ENCODE measurements around the gene KCNQ1.
A peak's percentile ranks its signal among the peaks of the same experiment; 100 is the strongest.

KCNQ1 gene

DNA sequence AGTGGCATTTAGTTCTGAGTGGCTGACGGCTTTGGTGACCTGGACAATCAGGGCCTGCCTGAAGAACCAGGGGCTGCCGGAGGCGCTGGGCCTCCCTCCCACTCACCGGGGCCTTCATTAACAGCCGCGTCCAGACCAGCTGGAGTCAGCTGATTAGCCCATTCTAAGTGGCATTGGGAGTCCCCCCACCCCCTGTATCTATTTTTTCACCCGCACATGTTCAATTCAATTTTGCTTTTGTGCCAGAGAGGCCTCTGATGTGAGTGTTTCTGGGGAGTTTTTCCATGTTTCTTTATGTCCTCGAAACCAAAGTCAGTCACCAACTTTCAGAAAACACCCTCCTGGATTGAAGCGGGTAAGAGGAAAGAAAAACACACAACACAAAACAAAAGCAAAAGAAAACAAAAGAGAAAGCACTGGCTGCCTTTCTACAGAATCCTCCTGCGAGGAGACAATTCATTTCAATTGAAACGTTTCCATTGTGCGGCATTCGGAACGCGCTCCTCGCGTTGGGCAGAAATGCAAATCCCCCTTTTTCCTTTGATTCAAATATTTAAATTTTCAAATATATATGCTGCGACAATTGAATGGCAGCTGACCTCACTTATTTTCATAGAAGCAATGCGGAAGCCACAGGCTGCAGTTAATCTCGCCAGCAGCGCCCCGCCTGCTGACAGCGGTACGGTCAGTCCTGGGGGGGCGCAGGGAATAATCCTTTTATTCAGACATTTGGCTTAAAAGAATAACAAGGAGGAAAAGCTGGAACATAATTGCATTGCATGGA, 423.1 kb downstream of the KCNQ1 start:
- Mint-ChIP-seq H3K4me3 (peak overlapping the region; percentile 33), H3K4me1 (peaks cover 7% of the 10 kb centered on the region), H3K9me3 (no peaks in the 10 kb centered on the region), H3K27me3 (peaks cover 39% of the 10 kb centered on the region), H3K36me3 (peaks cover 1% of the 10 kb centered on the region), H3K27ac (no peak overlapping the region)

GRCh38 chr11:2868506-2869133, 423.8 kb downstream of the KCNQ1 start:
- H3K9me3 Mint-ChIP-seq: no peaks in the 10 kb centered on the region
- peaks cover 1% of the 10 kb centered on the region for H3K36me3 Mint-ChIP-seq
- no peak overlapping the region for H3K27ac Mint-ChIP-seq
- H3K4me1 Mint-ChIP-seq: peaks cover 7% of the 10 kb centered on the region
- peak overlapping the region; percentile 49 for H3K4me3 Mint-ChIP-seq
- peaks cover 34% of the 10 kb centered on the region for H3K27me3 Mint-ChIP-seq

GRCh38 chr11:2869134-2869526, 424.3 kb downstream of the KCNQ1 start:
- Mint-ChIP-seq H3K27ac (no peak overlapping the region), H3K27me3 (peaks cover 33% of the 10 kb centered on the region), H3K9me3 (no peaks in the 10 kb centered on the region), H3K36me3 (peaks cover 1% of the 10 kb centered on the region), H3K4me1 (peaks cover 7% of the 10 kb centered on the region), H3K4me3 (no peak overlapping the region)

GRCh38 chr11:2869561-2870427, 425.0 kb downstream of the KCNQ1 start:
- Mint-ChIP-seq H3K4me1 (peaks cover 7% of the 10 kb centered on the region), H3K9me3 (no peaks in the 10 kb centered on the region), H3K36me3 (peaks cover 1% of the 10 kb centered on the region), H3K27ac (no peak overlapping the region), H3K27me3 (peaks cover 29% of the 10 kb centered on the region), H3K4me3 (no peak overlapping the region)

DNA sequence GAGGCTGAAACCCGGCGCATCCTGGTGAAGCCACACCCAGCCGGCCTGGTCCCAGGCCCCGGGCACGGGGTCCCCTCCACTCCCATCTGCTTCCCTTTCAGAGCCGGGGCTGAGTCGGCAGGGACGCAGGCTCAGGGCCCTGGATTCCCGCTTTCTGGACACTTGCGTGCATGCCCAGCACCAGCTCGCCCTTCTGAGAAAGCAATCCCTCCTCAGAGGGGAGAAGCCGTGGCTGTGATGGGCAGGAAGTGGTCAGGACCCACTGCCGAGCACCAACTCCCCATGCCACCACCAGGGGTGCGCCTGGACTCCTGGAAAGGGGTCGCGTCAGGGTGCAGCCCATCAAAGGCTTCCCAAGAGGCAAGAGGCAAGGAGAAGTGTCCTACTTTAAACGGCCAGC, 425.7 kb downstream of the KCNQ1 start:
- peaks cover 27% of the 10 kb centered on the region for H3K27me3 Mint-ChIP-seq
- no peak overlapping the region for H3K27ac Mint-ChIP-seq
- peaks cover 1% of the 10 kb centered on the region for H3K36me3 Mint-ChIP-seq
- no peak overlapping the region for H3K4me3 Mint-ChIP-seq
- H3K9me3 Mint-ChIP-seq: no peaks in the 10 kb centered on the region
- H3K4me1 Mint-ChIP-seq: peaks cover 7% of the 10 kb centered on the region

DNA sequence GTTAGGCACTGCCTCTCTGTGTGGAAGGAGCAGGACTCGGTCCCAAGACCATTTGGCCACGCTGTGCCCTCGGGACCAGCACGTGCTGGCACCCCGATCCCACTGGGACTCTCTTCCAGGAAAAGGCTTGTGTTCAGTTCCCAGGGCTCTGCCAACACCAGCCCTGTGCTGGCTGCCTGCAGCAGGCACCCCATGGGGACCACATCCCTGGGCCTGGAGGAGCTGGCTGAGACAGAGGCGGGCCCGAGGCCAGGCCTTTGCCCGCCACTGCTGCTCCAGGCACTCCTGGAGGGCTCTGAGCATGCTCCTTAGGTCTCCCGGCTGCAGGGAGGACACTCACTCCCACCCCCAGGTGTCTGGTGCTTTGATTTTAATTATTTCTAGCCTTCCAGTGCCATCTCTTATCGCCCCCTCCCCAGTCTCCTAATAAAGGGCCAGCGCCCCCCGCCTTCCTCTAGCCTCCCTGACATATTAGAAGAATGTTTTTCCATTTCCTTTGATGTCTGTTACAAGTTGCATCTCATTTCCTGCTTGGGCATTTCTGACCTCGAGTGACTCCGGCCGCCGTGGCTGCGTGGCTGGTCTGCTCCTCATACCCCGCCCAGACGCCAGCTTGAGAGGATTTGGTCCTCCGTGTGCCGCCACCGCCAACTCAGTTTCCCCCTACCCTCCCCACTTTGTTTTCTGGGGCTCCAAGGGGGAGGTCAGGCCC, 426.3 kb downstream of the KCNQ1 start:
- Mint-ChIP-seq H3K27me3 (peaks cover 26% of the 10 kb centered on the region), H3K36me3 (peaks cover 1% of the 10 kb centered on the region), H3K9me3 (no peaks in the 10 kb centered on the region), H3K4me1 (peaks cover 7% of the 10 kb centered on the region), H3K4me3 (no peak overlapping the region), H3K27ac (no peak overlapping the region)

- no peak overlapping the region for H3K27ac Mint-ChIP-seq
- no peaks in the 10 kb centered on the region for H3K9me3 Mint-ChIP-seq
- peaks cover 13% of the 10 kb centered on the region for H3K27me3 Mint-ChIP-seq
- H3K36me3 Mint-ChIP-seq: no peaks in the 10 kb centered on the region
- H3K4me1 Mint-ChIP-seq: peaks cover 7% of the 10 kb centered on the region
- H3K4me3 Mint-ChIP-seq: no peak overlapping the region
Measured at GRCh38 chr11:2874963-2875362, 430.2 kb downstream of the KCNQ1 start.

DNA sequence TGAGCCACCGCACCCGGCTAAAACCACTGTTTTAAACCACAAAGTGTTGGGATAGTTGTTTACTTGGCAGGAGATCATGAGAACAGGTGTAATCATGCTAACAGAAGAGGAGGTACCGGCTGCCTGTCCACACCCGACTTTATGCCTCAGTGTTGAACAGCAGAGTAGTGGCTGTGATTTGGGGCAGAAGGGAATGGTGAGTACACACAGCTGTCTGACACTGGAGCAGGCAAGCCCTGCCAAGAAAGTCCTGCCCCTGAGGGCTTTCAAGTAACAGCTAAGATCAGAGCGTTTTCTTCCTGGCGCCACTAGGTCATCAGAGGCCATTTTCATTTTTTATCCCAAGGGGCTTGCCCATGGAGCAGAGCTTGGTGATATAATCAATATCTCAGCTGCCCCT, 432.7 kb downstream of the KCNQ1 start:
- peaks cover 2% of the 10 kb centered on the region for H3K27me3 Mint-ChIP-seq
- H3K9me3 Mint-ChIP-seq: no peaks in the 10 kb centered on the region
- H3K4me1 Mint-ChIP-seq: no peaks in the 10 kb centered on the region
- no peak overlapping the region for H3K27ac Mint-ChIP-seq
- no peaks in the 10 kb centered on the region for H3K36me3 Mint-ChIP-seq
- no peak overlapping the region for H3K4me3 Mint-ChIP-seq

DNA sequence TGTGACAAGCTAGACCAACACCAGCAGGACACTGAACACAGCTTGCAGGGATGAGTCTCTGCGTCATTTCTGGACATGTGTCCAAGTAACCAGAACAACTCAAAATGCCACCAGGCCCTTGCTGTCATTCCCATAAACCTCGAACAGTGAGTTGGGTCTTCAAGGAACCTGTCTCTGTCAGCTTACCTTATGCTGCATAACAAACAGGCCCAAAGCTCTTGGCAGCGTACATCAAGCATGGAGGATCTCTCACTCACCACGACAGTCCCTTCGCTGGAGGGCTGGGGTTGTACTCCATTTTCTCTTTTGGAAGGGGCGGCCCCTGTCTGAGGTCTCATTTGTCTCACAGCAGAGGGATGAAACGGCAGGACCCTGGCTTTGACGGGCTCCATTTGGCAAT, 434.0 kb downstream of the KCNQ1 start:
- Mint-ChIP-seq H3K9me3 (no peaks in the 10 kb centered on the region), H3K4me1 (peaks cover 5% of the 10 kb centered on the region), H3K27ac (no peak overlapping the region), H3K36me3 (no peaks in the 10 kb centered on the region), H3K4me3 (no peak overlapping the region), H3K27me3 (peaks cover 2% of the 10 kb centered on the region)

- Mint-ChIP-seq H3K9me3 (no peaks in the 10 kb centered on the region), H3K4me3 (no peak overlapping the region), H3K4me1 (peaks cover 5% of the 10 kb centered on the region), H3K27ac (no peak overlapping the region), H3K36me3 (no peaks in the 10 kb centered on the region), H3K27me3 (no peaks in the 10 kb centered on the region)
Measured at GRCh38 chr11:2880646-2881045, 435.8 kb downstream of the KCNQ1 start.

DNA sequence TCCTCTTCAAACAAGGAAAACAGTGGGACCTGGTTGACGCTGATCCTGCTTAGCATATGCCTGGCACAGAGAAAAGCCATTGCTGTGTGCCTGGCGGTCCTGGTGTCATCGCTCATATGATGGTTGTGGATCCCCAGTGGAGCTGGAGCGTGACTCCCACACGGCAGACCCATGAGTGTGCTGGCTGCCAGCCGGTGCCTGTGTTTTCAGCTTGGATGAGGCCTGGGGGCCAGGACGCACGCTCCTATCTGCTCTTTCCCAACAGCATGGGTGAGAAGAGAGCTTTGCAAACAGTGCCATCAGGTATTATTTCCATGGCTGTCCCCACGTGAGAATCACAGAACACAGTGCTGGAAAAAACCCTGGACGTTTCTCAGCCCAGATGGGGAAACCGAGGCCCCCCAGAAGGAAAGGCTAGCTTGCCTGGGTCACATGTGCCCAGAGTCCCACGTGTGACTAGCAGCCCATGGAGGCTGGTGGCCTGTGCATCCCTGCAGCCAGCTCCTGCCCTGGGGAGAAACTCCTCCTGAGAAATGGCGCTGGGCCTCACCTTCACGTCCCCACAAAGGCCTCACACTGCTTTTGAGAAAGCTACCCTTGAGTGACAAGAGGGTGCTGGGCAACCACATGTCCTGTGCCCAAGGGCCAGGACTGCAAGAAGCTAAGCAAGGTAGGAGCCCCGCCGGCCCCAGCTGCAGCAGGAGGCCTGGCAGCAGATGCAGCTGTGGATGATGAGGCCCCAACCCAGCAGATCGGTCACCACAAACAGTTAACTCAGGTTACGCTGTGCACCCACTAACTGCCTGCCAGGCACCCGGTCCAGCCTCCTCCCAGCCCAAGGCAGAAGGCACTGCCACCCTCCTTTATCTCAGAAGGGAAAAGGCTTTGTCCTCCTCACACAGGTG, 436.5 kb downstream of the KCNQ1 start:
- H3K4me3 Mint-ChIP-seq: no peak overlapping the region
- no peaks in the 10 kb centered on the region for H3K27me3 Mint-ChIP-seq
- peaks cover 5% of the 10 kb centered on the region for H3K4me1 Mint-ChIP-seq

GRCh38 chr11:2881981-2882375, 437.2 kb downstream of the KCNQ1 start:
- Mint-ChIP-seq H3K27ac (no peak overlapping the region), H3K4me3 (no peak overlapping the region), H3K4me1 (peaks cover 9% of the 10 kb centered on the region), H3K36me3 (no peaks in the 10 kb centered on the region), H3K9me3 (no peaks in the 10 kb centered on the region), H3K27me3 (no peaks in the 10 kb centered on the region)

More for the DNA sequence above, 436.5 kb downstream of the KCNQ1 start:
- no peak overlapping the region for H3K27ac Mint-ChIP-seq
- H3K9me3 Mint-ChIP-seq: no peaks in the 10 kb centered on the region
- no peaks in the 10 kb centered on the region for H3K36me3 Mint-ChIP-seq

DNA sequence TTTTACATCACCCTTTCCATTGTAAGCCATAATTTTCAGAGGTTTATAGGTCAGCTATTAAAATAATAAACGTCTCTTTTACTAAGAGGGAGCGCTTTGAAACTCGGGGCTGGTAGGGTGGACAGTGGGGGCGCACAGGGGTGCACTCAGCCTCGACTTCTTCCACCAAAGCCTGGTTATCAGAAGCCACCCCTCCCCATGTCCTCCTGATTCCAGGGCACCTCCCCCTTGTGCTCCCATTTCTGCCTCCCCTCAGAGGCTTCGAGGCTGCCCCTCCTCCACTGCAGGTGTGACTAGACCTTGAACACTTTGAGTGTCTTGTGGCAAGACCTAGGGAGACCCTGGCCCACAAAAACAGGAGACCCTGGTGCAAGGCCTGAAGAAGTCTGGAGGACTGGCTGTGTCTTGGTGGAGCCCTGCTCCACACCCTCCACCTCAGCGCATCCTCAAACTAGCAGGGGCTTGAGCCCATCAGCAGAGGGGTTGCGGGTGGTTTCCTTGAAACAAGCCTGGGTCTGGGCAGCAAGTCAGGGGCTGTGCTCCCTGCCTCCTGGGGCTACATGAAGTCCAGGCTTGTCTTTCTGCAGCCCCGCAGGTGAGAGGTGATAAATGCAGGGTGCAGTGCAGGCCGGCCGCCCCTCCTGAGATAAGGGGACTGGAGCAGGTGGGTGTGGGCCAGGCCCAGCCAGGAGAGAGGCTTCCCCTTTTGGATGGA, 437.7 kb downstream of the KCNQ1 start:
- peaks cover 13% of the 10 kb centered on the region for H3K4me1 Mint-ChIP-seq
- no peaks in the 10 kb centered on the region for H3K9me3 Mint-ChIP-seq
- peak overlapping the region; percentile 81 for H3K4me3 Mint-ChIP-seq
- no peaks in the 10 kb centered on the region for H3K36me3 Mint-ChIP-seq
- H3K27me3 Mint-ChIP-seq: no peaks in the 10 kb centered on the region
- no peak overlapping the region for H3K27ac Mint-ChIP-seq

GRCh38 chr11:2883640-2883978, 438.8 kb downstream of the KCNQ1 start:
- peaks cover 17% of the 10 kb centered on the region for H3K4me1 Mint-ChIP-seq
- H3K36me3 Mint-ChIP-seq: no peaks in the 10 kb centered on the region
- H3K27ac Mint-ChIP-seq: no peak overlapping the region
- peak overlapping the region; percentile 81 for H3K4me3 Mint-ChIP-seq
- H3K9me3 Mint-ChIP-seq: no peaks in the 10 kb centered on the region
- no peaks in the 10 kb centered on the region for H3K27me3 Mint-ChIP-seq

All from activated naive CD4-positive, alpha-beta T cell treated with anti-CD3 and anti-CD28 coated beads, Interleukin-2, amount 50 U/mL, for 24 hours (primary cell).